ENCODE measurements around the gene AAMP.

DNA sequence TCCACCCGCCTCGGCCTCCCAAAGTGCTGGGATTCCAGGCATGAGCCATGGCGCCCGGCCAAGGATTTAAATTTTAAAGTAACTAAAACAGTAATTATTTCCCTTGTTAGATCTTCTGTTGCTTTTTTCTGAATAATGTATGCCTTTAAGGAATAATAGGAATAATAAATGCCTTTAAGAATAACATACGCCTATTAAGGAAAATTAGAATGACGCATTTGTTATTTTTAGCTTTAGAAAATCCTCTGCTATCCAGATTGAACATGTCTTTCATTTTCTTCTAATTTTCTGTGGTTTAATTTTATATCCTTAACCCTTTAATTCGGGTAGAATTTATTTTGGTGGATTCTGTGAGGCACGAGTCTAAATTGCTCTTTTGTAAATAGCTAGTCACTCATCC, 45.5 kb upstream of the AAMP start:
- TF ChIP-seq, protein P1, sequence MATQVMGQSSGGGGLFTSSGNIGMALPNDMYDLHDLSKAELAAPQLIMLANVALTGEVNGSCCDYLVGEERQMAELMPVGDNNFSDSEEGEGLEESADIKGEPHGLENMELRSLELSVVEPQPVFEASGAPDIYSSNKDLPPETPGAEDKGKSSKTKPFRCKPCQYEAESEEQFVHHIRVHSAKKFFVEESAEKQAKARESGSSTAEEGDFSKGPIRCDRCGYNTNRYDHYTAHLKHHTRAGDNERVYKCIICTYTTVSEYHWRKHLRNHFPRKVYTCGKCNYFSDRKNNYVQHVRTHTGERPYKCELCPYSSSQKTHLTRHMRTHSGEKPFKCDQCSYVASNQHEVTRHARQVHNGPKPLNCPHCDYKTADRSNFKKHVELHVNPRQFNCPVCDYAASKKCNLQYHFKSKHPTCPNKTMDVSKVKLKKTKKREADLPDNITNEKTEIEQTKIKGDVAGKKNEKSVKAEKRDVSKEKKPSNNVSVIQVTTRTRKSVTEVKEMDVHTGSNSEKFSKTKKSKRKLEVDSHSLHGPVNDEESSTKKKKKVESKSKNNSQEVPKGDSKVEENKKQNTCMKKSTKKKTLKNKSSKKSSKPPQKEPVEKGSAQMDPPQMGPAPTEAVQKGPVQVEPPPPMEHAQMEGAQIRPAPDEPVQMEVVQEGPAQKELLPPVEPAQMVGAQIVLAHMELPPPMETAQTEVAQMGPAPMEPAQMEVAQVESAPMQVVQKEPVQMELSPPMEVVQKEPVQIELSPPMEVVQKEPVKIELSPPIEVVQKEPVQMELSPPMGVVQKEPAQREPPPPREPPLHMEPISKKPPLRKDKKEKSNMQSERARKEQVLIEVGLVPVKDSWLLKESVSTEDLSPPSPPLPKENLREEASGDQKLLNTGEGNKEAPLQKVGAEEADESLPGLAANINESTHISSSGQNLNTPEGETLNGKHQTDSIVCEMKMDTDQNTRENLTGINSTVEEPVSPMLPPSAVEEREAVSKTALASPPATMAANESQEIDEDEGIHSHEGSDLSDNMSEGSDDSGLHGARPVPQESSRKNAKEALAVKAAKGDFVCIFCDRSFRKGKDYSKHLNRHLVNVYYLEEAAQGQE (IDR thresholded peaks at IDR 0.05; ENCODE audit: borderline replicate concordance) = no peak
- TF ChIP-seq, protein P2, sequence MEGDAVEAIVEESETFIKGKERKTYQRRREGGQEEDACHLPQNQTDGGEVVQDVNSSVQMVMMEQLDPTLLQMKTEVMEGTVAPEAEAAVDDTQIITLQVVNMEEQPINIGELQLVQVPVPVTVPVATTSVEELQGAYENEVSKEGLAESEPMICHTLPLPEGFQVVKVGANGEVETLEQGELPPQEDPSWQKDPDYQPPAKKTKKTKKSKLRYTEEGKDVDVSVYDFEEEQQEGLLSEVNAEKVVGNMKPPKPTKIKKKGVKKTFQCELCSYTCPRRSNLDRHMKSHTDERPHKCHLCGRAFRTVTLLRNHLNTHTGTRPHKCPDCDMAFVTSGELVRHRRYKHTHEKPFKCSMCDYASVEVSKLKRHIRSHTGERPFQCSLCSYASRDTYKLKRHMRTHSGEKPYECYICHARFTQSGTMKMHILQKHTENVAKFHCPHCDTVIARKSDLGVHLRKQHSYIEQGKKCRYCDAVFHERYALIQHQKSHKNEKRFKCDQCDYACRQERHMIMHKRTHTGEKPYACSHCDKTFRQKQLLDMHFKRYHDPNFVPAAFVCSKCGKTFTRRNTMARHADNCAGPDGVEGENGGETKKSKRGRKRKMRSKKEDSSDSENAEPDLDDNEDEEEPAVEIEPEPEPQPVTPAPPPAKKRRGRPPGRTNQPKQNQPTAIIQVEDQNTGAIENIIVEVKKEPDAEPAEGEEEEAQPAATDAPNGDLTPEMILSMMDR (IDR thresholded peaks at IDR 0.05; ENCODE audit: poor library complexity, severe bottlenecking) = no peak
- TF ChIP-seq SMC3 (conservative IDR thresholded peaks at IDR 0.05; ENCODE audit: poor library complexity) (no peak), EP300 (conservative IDR thresholded peaks at IDR 0.05; ENCODE audit: poor library complexity, severe bottlenecking) (no peak), RAD21 (conservative IDR thresholded peaks at IDR 0.05) (no peak), TAF1 (IDR thresholded peaks at IDR 0.05; ENCODE audit: low read depth) (no peak), POLR2AphosphoS5 (IDR thresholded peaks at IDR 0.05) (no peak)
